Activated T-cell treated with anti-CD3 and anti-CD28 coated beads, Interleukin-2, amount 50 U/mL, for 4 hours (primary cell): Measurements from ENCODE around the gene FRAT1. TPM values are rescaled to one million over a fixed set of nuclear protein-coding genes. Genes with fewer than 3 reads are reported as not detected.

Experiments
- ATAC-seq, 2 donors: fragments of 200-7000 bp; cut with Tn5 transposase; one replicate each; pipeline ENCODE4 v1.10.0; 2021
- DNase-seq: peaks from one replicate; pipeline ENCODE4 v3.0.0-alpha.2; 2020
- H3K27me3 Mint-ChIP-seq: one replicate; pipeline ENCODE4 v1.8.0; 2021; ENCODE audit warnings: low read depth, mixed read lengths
- H3K36me3 Mint-ChIP-seq: one replicate; pipeline ENCODE4 v1.8.0; 2022; ENCODE audit warnings: mixed read lengths; ENCODE audit not compliant: insufficient read depth
- H3K4me1 Mint-ChIP-seq: one replicate; pipeline ENCODE4 v1.8.0; 2021; ENCODE audit warnings: low read depth, mixed read lengths
- H3K4me3 Mint-ChIP-seq: one replicate; pipeline ENCODE4 v1.8.0; 2021; ENCODE audit warnings: mild to moderate bottlenecking, moderate library complexity, mixed read lengths
- H3K9me3 Mint-ChIP-seq: one replicate; pipeline ENCODE4 v1.8.0; 2021; ENCODE audit warnings: mixed read lengths
- total RNA-seq, 3 donors: library from RNA; stranded (reverse); gene quantifications; one replicate each; pipeline ENCODE4 v1.2.1, GENCODE V29; 2021

FRAT1 gene
- total RNA-seq, 3 donors from 2014 or later: 1.6 to 3.2 (median 2.4) TPM

GRCh38 chr10:97362310-97363033 lies 43.4 kb downstream of the FRAT1 start:
- H3K4me3 Mint-ChIP-seq: no peak overlapping the region
- DNase-seq: no peak
- ATAC-seq: no peak
- H3K9me3 Mint-ChIP-seq: no peaks in the 10 kb centered on the region
- no peaks in the 10 kb centered on the region for H3K4me1 Mint-ChIP-seq
- peaks cover 40% of the 10 kb centered on the region for H3K36me3 Mint-ChIP-seq
- H3K27me3 Mint-ChIP-seq: no peaks in the 10 kb centered on the region

GRCh38 chr10:97363071-97363470 lies 44.0 kb downstream of the FRAT1 start:
- Mint-ChIP-seq H3K36me3 (peaks cover 40% of the 10 kb centered on the region), H3K4me3 (no peak overlapping the region), H3K27me3 (no peaks in the 10 kb centered on the region), H3K4me1 (no peaks in the 10 kb centered on the region), H3K9me3 (no peaks in the 10 kb centered on the region)
- no peak for DNase-seq
- no peak for ATAC-seq

- DNase-seq: no peak
- Mint-ChIP-seq H3K27me3 (no peaks in the 10 kb centered on the region), H3K9me3 (no peaks in the 10 kb centered on the region), H3K36me3 (peaks cover 37% of the 10 kb centered on the region), H3K4me3 (no peak overlapping the region), H3K4me1 (no peaks in the 10 kb centered on the region)
- ATAC-seq: no peak
Observed at GRCh38 chr10:97365761-97366351, 46.8 kb downstream of the FRAT1 start.

- Mint-ChIP-seq H3K4me1 (no peaks in the 10 kb centered on the region), H3K4me3 (no peak overlapping the region), H3K9me3 (no peaks in the 10 kb centered on the region), H3K36me3 (peaks cover 39% of the 10 kb centered on the region), H3K27me3 (no peaks in the 10 kb centered on the region)
- no peak for ATAC-seq
- no peak for DNase-seq
Observed at GRCh38 chr10:97366572-97366971, 47.5 kb downstream of the FRAT1 start.

DNA sequence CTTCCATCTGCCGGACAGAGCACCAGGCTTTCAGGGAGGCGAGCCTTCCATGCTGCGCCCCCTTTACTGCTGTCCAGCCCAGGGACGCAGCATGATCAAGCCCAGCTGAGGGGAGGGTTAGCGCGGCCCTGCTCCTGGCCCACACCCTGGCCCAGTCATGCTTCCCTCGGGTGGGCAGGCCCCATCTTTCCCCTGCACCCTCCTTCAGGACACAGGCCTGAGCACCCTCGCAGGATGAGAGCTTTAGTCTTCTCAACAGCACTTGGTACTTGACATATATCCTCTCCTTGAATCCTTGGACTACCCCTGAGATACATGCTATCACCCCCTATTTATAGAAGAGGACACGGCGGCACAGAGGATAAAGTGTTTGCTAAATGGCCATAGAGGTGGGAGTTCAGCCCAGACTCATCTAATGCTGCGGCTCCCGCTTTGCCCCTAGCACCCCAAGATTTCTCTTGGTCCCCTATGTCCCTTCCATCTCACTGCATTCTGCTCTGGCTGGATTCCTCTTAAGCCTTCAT lies 48.1 kb downstream of the FRAT1 start:
- Mint-ChIP-seq H3K36me3 (peaks cover 45% of the 10 kb centered on the region), H3K4me3 (no peak overlapping the region), H3K4me1 (no peaks in the 10 kb centered on the region), H3K27me3 (no peaks in the 10 kb centered on the region), H3K9me3 (no peaks in the 10 kb centered on the region)
- no peak for ATAC-seq
- DNase-seq: no peak

Other genes with a start within 250 kb of the FRAT1 start
- under 1 TPM in 2 of 3 donors, not detected in 1; 0.10 to 0.16 TPM for gene SLIT1, start 133.3 kb upstream of the FRAT1 start, total RNA-seq
- gene ARHGAP19, start 26.6 kb upstream of the FRAT1 start, total RNA-seq: 10 to 100 TPM in 2 of 3 donors, 1 to 10 TPM in 1; 9.2 to 14.2 (median 10.6) TPM
- 10 to 100 TPM in 2 of 3 donors, 1 to 10 TPM in 1; 9.9 to 11.7 (median 11.4) TPM for gene FRAT2, start 15.5 kb downstream of the FRAT1 start, total RNA-seq
- 100 to 1,000 TPM; 218 to 222 (median 218) TPM for gene RRP12, start 82.1 kb downstream of the FRAT1 start, total RNA-seq
- gene PGAM1, start 106.9 kb downstream of the FRAT1 start, total RNA-seq: 1,000 to 10,000 TPM; 1,128 to 1,173 (median 1,167) TPM
- 10 to 100 TPM; 60.3 to 72.2 (median 71.9) TPM for gene EXOSC1, start 126.7 kb downstream of the FRAT1 start, total RNA-seq
- 10 to 100 TPM; 54.3 to 62.9 (median 59.6) TPM for gene ZDHHC16, start 126.9 kb downstream of the FRAT1 start, total RNA-seq
- 10 to 100 TPM; 77.3 to 87.5 (median 83.4) TPM for gene MMS19, start 179.2 kb downstream of the FRAT1 start, total RNA-seq
- gene UBTD1, start 179.7 kb downstream of the FRAT1 start, total RNA-seq: 1 to 10 TPM; 2.0 to 3.0 (median 2.8) TPM